NCI-H1436 treated with DMSO at 0.1 percent for 48 hours (cell line): ENCODE measurements around the gene RASGRF2.
"Not testable (repeated sequence)": the region's sequence is repeated elsewhere in the genome, so short reads cannot be mapped to it uniquely, and the experiment has no call there.

Experiments
- DNase-seq: peaks from one replicate; lab custom pipeline; 2025; lab: John Stamatoyannopoulos, UW

RASGRF2 gene

DNA sequence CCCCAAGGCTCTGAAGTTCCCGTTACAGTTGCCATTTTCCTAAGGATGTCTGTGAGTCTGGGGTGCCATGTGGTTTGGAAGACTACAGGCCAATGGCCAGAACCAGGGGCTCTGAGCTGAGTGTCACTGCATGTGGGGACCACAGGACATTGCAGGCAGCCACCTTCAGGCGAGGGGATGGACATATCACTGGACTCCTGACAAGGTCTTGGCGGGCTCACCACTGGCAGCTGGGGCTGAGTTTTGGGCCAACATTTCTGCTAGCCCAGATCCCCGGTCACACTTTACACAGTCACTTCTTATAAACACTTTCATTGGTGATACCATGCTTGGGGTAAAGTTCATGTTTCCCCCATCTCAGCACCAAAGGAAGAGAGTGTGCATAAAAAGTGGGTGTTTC lies 109.8 kb downstream of the RASGRF2 start:
- DNase-seq = no peak

DNA sequence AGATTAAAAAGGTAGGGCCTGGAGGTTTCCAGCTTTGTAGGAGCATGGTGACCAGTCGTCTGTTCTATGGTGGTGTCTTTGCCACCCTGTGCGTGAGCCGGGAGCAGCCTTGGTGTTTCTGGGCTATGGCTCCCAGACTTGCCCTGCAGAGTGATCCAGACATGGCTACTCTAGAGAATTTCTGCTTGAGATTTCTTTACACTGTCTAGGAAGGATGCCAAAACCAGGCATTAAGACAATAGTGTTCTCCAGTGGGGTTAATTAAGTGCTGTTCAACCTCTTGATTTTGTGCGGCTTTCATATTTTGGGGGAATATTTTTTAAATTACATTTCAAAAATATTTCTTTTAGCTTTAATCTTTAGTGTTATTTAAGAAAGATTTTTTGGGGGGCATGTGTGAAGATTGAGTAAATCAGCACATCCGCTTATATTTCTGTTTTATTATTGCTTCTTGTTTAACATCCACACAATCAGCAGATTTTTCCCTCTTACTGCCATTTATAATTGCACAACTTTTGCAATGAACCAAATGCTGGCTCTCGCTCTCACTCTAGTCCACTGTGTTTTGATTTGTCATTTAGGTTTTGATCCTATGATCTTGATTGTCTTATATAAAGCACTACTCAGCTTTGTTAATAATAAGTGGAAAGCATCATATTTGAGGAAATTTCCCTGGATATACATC lies 110.5 kb downstream of the RASGRF2 start:
- no peak for DNase-seq

DNA sequence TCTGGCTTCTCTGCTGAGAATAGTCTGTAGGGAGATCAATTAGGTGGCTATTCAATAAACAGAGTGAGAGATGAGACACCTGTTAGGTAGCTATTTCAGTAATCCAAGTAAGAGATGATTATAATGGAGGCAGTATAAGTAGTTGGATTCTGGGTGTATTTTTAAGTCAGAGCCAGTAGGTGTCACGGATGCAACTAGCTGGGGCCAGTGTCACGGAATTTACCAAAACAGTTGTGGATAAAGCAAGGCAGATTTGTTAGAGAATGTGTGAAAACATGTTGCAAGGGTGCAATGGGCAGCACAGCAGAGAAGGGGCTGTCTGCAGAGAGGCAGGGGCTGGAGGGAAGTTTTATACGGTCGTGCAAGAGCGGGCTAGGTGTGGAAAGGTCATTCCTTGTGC lies 114.9 kb downstream of the RASGRF2 start:
- DNase-seq = no peak

DNA sequence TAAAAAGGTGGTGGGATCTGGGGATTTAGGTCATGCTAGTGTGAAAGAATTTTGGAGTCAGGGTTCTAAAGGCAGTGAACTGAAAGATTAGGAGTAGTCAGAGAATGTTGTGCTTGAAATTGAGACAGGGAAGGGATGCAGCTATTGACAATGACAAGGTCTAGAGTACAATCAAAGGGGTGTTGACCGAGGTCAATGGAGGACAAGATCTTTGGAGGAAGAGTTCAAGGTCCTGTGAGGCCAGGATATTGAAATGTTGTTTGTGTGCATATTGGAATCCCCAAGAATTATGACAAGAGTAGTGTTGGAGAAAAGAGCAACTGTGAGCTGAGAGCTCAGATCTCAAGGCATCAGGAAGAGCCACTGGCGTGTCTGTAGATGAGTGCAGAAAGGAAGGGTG lies 116.9 kb downstream of the RASGRF2 start:
- no peak for DNase-seq

DNA sequence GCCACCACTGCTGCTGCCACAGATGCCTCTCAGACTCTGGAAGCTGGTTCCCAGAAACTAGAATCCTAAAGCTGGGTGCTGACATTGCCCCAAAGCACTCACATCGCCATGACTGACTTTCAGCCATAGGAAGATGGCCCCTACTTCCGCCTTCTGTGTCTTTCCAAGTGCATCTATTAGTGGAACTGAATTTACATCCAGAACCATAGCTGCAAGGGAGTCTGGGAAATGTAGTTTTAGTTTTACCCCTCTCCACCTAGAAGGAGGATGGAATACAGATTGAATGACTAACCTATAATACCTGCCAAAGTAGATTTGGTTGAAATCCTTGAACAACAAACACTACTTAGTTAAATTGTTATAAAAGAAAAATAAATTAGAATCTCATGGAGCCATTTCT lies 118.8 kb downstream of the RASGRF2 start:
- DNase-seq = no peak

DNA sequence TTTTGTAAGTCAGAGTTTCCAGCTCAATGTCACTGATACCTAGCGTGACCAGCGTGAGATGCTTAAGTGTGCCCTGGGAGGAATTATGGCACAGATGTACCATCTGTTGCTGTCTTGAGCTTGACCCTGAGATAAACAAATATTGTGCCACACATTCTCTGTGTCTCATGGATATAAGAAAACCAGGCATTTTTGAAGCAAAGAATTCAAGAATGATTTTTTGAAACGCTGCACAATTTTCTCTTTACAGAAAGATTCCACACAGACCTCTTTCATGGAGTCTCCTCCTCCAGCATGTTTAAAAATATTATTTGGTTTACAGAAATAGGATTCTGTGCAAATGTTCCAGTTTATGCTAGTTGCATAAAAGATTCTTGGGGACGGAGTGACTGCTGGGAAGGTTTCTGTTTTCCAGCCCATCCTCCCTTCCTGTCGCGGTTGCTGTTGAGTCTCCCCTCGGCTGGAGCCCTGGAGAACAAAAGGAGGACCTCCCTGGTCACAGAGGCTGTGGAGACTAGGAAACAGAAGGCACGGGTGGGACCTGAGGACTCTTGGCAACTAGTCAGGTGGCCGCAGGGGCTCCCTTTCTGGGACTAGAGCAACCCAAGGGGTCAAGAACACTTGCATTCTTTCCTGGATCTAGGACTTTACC lies 120.8 kb downstream of the RASGRF2 start:
- no peak for DNase-seq

DNA sequence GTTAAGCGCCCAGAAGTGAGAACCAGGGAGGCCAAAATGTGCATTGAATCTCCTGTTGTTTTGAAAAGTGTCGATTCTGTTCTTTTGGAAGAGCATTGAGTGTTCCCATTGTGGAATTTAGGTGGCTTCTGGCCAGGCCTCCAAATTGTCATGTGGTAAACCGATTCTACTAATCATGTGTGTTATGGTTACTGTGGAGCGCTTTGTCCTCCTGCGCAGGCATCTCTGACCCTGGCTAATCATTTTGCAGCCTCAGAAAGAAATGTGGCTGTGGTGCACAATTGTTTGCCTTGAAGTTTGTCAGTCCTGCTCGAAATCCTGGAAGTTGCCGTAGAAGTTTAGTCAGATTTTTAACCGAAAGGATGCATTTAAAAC lies 121.3 kb downstream of the RASGRF2 start:
- DNase-seq = no peak

DNA sequence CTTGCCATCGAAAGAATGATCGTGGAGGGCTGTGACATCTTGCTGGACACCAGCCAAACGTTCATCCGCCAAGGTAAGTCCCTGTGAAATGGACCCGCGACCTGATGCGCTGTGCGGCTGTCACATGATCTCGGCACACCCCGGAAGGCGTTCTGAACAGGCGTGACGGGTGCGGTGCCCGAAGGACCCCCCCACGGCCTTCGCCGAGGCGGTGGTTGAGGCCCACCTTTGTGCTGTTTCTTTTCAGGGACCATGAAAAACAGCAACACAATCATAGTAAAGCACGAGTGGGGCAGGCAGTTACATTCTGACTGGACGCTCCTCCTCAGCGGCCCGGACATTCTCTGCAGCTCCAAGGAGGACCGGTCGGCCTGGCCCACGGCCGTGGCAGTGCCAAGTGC lies 126.7 kb downstream of the RASGRF2 start:
- no peak for DNase-seq

DNA sequence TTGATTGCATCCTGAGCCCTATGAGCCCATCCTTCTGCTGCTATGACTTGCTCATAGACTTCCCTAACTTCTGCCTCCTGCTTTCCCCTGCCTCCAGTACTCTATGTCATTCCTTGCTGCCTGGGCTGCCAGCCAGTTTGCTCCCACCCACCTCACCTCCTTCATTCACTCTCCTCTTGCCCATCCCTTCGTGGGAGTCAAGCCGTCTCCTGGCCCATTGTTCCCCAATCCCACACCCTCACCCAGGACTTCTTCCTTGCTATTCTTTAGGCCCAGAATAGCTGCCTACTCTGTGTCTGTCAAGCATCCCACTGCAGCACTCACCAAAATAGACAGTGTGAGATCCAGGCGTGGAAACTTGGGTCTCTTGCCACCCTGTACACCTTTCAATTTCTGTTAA lies 131.0 kb downstream of the RASGRF2 start:
- DNase-seq = no peak

DNA sequence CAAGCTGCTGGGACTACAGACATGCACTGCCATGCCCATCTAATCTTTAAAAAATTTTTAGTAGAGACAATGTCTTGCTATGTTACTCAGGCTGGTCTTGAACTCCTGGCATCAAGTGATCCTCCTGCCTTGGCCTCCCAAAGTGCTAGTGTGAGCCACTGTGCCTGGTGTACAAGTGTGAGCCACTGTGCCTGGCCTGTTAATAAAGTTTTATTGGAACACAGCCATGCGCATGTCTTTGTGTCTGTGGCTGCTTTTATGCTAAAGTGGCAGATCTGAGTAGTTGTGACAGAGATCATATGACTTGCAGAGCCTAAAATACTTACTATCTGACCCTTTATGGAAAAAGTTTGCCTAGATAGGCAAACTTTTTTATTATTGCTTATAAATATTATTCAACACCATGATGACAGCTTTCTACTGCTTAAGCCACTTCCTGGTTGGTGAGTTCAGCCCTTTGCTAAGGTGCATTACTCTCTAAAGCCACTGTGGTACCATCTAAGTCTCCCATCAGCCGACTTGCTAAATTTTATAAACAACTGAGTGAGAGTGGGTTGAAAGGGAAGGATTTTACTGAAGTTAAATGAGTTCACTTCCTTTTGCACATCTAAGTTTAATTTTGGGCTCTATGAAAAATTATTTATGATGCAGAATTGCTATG lies 133.5 kb downstream of the RASGRF2 start:
- DNase-seq = no peak

DNA sequence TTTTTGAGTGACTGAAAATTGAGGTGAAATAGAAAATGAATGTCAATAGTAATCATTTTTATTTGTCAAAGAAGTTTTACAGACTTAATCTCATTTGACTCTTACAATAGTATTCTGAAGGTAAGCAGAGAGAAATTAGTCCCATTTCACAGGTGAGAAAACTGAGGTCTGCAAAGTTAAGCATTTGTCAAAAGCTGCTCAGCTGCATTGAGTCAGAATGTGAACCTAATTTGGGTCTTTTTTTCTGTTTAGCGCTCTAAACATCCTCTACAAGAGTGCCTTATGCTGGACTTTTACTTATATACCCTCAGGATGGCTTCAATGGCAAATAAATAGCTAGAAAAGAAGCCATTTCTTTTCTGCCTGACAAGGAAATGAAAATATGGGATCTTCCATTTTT lies 135.7 kb downstream of the RASGRF2 start:
- no peak for DNase-seq

DNA sequence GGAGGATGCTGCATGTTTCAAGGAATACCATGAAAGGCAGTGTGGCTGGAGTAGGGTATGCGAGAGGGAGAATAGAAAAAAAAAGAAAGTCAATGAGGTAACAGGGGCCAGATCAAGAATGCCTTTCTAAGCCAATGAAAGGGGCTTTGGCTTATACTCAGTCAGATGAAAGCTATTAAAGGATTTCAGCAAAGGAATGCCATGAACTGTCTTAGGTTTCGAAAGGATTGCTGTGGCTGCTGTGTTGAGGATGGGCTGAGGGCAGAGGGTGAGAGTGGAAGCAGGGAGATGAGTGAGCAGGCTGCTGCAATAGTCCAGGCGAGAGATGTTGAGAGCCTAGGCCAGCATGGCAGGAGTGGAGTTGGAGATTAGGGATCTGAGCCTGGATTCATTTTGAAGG lies 137.6 kb downstream of the RASGRF2 start:
- DNase-seq = no peak

DNA sequence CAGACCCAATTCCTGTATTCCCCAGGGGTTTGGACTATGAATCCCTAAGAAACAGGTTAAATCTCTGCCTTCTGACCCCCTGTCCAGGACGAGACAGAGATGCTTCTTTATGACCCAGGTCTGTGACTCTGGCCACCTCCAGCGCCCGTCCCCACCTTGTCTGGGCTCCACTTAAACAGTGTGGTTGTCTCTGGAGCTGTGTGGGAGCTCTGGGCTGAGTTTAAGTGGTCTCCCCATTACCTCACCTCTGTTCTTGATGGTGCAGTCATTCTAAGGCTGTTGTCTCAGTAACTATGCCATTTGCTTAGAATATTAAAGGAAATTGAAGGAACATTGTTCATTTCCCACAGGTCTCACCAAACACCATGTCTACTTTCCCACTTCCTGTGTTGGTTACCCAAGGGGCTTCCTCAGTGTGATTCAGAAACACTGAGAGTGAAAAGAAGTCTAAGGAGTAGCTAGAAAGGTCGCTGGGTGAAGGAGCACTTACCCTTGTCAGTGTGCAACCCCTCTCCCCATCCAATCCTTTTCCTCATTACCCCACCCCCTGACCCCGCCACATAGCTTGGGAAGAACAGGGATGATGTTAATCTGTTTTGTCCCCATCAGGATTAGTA lies 145.2 kb downstream of the RASGRF2 start:
- DNase-seq = no peak

DNA sequence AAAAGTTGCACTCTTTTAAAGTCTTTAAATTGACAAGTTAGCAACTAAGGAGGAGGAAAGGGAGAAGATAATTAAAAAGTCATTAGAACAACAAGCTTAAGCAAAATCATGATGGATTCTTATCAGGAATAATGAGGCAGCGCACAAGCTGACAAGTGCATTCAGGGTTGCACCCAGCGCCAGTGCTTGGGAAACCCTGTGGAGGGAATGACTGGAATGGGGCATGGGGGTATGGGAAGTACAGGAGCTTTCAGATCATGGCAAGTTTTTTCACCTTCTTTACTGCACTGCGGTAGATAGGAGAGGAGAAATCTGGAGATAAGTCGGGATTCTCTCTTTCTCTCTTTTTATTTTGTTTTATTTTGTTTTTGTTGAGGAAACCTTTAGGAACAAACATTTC lies 155.1 kb downstream of the RASGRF2 start:
- DNase-seq = no peak

DNA sequence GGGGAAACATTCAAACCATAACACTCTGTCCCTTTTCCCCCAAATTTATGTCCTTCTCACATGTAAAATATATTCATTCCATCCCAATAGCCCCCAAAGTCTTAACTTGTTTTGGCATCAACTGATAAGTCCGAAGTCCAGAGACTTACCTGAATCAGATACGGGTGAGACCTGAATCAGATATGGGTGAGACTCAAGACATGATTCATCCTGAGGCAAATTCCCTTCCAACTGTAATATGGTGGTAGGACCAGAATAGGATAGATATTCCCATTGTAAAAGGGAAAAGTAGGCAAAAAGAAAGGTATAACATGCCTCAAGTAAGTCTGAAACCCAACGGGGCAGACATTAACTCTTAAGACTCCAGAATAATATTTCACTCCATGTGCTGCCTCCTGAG lies 157.4 kb downstream of the RASGRF2 start:
- DNase-seq = no peak

DNA sequence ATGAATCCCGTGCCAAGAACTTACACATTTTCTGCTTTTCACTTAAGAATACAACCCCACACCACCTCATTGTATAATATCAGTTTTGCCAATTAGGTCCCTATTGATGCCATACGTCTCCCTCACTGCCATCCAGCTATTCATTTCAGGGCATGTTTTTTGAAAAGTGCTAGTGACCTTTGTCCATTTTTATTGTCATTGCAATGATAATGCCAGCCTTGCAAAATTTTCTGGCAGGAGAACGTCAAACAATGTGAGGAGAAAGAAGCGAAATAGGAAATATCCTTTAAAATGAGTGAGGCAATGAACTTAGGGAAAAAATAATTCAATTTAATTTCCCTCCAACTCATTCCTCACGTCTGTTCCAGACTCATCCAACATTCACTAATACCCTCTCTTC lies 161.1 kb downstream of the RASGRF2 start:
- no peak for DNase-seq

DNA sequence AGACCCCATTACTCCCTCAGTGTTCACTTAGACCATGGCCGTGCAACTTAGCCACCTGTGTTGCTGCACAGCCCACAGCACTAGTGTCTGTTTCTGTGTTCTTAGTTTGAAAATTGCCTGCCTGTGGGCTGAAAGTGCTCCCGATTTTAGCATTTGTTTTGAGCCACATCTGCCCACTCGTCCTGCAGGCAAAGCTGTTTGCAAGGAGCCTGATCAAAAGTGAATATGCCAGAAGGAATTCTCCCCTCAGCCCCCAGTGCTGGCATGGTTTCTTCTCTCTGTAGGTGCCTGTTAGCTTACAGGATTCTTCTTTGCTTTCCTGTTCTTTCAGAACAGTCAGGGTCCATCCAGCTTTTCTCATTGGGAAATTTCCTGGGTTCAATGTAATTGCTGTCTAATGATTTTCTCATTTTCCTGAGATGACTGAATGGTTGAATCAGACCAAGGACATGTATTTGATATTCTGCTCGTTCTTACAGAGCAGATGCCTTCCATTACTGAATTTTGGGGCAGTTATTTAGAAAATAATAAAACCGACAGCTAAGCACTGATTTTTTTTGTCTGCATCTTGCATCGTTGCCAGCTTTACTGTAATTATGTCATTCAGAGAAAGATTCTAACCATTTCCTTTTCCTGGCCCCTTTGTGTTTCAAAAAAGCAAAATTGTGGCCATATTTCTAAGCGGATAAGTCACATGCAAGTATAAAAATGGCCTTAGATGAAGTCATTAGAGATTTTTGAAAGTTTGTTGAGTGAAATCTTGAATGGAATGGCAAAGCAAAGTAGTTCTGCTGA lies 161.9 kb downstream of the RASGRF2 start:
- DNase-seq = no peak

DNA sequence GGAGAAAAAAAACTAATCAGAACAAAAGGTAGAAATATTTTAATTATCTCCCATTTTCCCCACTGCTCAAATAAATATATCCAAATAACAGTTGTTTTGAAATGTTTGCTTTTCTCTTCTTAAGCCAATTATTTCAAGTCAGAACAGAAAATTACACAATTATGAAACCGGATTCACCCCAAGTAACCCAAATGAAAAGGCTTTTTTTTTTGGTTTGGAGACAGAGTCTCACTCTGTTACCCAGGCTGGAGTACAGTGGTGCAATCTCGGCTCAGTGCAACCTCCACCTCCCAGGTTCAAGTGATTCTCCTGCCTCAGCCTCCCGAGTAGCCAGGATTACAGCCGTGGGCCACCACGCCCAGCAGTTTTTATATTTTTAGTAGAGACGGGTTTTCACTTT lies 164.5 kb downstream of the RASGRF2 start:
- DNase-seq = not testable (repeated sequence)

DNA sequence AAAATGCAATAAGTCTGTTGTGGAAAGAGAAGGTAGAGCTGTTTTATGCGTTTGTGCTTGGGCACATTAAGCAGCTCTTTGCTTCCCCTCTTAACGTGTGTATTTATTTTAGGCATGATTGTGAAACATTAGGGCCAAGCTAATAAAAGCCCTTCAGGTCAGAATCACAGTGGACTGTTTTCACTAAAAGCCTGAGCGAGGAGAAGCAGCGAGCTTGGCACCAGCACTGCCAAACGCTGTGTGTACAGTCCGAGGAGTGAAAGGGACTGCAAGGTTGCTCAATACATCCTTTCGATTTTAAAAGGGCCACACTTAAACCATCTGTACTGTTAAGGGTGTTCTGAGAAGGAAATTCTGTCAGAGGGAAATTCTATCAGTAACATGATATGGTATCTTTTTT lies 165.8 kb downstream of the RASGRF2 start:
- no peak for DNase-seq

DNA sequence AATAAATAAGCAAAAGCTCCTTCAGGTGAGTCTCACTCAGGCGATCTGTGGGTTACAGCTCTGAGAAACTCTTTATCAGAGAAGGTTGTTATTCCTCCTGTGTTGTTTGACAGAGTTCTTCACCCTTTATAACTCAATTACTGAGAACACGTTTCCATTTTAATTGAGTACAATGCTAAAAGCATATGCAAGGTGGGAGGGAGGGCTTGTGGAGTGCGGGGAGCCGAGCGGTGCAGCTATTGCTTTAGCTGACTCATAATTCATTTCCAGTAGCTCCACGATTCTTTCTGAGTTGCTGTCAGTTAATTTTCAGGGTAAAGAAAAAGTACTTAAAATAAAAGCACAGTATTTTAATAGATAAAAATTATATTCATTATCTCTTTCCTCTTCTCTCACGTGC lies 168.3 kb downstream of the RASGRF2 start:
- DNase-seq = peak; percentile 34

DNA sequence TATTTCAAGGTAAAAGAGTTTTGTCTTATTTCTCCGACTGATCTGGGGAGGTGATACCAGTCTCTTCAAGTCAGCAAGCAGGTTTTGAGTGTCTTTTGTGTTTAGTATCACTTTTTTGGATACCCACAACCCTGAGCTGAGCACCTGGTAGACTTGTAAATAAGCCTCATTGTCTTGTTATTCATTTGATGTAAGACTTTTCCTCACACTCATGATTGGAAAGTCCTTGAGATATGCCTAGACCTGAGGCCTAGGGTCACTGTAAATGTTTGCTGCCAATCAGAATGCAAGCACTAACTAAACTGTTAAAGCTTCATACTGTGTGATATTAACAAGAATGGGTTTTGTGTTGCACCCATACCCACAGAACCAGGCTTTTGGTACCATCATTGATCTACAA lies 172.2 kb downstream of the RASGRF2 start:
- no peak for DNase-seq

DNA sequence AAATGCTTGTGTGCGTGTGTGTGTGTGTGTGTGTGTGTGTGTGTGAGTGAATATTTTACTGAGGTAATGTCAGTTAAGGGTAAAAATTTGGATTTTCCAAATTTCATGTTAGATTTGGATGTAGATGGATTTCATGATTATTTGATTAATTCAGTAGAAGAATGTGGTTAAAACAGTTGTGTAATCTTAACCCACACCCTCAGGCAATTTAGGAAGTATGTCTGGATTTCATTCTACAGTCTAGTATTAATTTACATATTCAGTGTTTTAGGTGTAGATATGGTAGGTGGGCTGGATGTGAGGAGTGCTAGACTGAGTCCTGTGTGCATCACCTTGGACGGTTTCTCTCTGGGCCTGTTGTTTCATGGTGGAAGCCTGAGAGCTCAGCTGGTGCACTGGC lies 173.9 kb downstream of the RASGRF2 start:
- no peak for DNase-seq
